GM21526 (cell line): Measurements from ENCODE around the gene LRRC57.

ENCODE experiments used
- ATAC-seq: cut with Tn5 transposase; IDR thresholded peaks from one replicate; pipeline ENCODE4 v1.9.1; 2021; ENCODE audit warnings: moderate library complexity; ENCODE audit not compliant: unreplicated experiment, low FRiP score

Gene LRRC57

GRCh38 chr15:42493679-42494078 lies 54.9 kb downstream of the LRRC57 start:
- no peak for ATAC-seq

- ATAC-seq, result no peak
Observed at GRCh38 chr15:42491539-42492225, 56.9 kb downstream of the LRRC57 start.

- no peak for ATAC-seq
Observed at GRCh38 chr15:42490671-42491538, 57.7 kb downstream of the LRRC57 start, which contains the start of gene ZNF106. ZNF106 (minus strand) TSS chr15:42491141; CDS start chr15:42472289, 18,852 bp downstream.

- ATAC-seq, result no peak
Observed at GRCh38 chr15:42490291-42490670, 58.3 kb downstream of the LRRC57 start.
